ENCODE measurements around the gene RHOF. TPM values are rescaled to one million over a fixed set of nuclear protein-coding genes. Genes with fewer than 3 reads are reported as not detected.

Gene RHOF
- total and polyA plus RNA-seq, 2 of the 13 experiments (the other 11 are each of a cell fraction or from before 2014, with no cell fraction given): 14.6 to 32.2 TPM

DNA sequence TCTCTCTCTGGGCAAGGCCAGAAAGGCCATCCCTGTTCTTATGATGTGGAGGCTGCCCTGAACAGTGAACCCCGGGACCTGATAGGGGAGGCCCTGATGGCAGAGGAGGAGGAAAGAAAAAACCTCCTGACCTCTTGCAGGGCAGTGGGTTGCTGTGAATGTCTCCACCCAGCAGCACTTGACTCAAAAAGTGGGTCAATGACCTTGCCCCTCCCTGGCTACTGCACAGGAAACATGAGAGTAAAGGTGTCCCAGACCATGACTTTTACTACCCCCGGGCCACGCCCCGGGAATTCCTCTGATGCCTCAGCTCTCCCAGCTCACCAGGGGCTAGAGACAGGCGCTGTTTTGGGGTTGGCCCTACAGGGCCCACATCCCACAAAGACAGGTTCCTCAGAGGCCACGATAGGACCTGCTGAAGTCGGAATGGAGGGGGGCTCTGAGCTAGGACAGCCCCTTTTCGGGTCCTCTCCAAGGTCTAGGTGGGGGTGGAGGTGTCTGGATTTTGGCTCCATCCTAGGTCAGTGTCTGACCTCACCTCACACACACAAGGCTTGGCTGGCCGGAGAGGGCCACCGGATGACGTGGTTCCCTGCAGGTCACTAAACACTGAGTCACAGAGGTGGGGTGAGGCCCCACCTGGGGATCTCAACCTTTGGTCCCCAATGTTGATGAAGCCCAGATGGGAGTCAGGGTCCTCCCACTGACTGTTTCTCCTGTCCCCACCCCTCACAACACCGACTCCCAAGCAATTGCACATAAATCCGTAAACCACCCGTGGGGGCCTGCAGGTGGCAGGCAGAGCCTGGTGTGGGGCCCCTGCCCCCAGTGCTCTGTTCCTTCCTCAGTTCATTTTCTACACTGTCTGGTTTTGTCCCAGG, 1.6 kb downstream of the RHOF start (continued):
- TF ChIP-seq, protein P1, sequence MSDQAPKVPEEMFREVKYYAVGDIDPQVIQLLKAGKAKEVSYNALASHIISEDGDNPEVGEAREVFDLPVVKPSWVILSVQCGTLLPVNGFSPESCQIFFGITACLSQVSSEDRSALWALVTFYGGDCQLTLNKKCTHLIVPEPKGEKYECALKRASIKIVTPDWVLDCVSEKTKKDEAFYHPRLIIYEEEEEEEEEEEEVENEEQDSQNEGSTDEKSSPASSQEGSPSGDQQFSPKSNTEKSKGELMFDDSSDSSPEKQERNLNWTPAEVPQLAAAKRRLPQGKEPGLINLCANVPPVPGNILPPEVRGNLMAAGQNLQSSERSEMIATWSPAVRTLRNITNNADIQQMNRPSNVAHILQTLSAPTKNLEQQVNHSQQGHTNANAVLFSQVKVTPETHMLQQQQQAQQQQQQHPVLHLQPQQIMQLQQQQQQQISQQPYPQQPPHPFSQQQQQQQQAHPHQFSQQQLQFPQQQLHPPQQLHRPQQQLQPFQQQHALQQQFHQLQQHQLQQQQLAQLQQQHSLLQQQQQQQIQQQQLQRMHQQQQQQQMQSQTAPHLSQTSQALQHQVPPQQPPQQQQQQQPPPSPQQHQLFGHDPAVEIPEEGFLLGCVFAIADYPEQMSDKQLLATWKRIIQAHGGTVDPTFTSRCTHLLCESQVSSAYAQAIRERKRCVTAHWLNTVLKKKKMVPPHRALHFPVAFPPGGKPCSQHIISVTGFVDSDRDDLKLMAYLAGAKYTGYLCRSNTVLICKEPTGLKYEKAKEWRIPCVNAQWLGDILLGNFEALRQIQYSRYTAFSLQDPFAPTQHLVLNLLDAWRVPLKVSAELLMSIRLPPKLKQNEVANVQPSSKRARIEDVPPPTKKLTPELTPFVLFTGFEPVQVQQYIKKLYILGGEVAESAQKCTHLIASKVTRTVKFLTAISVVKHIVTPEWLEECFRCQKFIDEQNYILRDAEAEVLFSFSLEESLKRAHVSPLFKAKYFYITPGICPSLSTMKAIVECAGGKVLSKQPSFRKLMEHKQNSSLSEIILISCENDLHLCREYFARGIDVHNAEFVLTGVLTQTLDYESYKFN (CRISPR knock-in tag; conservative IDR thresholded peaks at IDR 0.05): peak; percentile 88
- TF ChIP-seq U2AF2 (IDR thresholded peaks at IDR 0.05; ENCODE audit: low read depth, low read length) (no peak), HNF4A (CRISPR knock-in tag; IDR thresholded peaks at IDR 0.05) (peak; percentile 49), ELF1 (CRISPR knock-in tag; IDR thresholded peaks at IDR 0.05) (no peak), MTA1 (CRISPR knock-in tag; IDR thresholded peaks at IDR 0.05; ENCODE audit: borderline replicate concordance) (no peak), ZFP62 (CRISPR knock-in tag; IDR thresholded peaks at IDR 0.05) (no peak), BORCS8-MEF2B (CRISPR knock-in tag; IDR thresholded peaks at IDR 0.05) (no peak), PAWR (CRISPR knock-in tag; IDR thresholded peaks at IDR 0.05; ENCODE audit: borderline replicate concordance) (no peak), NR2C2 (CRISPR knock-in tag; IDR thresholded peaks at IDR 0.05; ENCODE audit: borderline replicate concordance) (no peak), ZZZ3 (CRISPR knock-in tag; IDR thresholded peaks at IDR 0.05; ENCODE audit: borderline replicate concordance) (no peak), ZIK1 (CRISPR knock-in tag; IDR thresholded peaks at IDR 0.05; ENCODE audit: borderline replicate concordance, low read depth) (no peak), ARID2 (CRISPR knock-in tag; IDR thresholded peaks at IDR 0.05; ENCODE audit: borderline replicate concordance) (no peak), RBM39 (IDR thresholded peaks at IDR 0.05; ENCODE audit: low read depth, low read length, poor library complexity, severe bottlenecking) (no peak)
- TF ChIP-seq, protein P2, sequence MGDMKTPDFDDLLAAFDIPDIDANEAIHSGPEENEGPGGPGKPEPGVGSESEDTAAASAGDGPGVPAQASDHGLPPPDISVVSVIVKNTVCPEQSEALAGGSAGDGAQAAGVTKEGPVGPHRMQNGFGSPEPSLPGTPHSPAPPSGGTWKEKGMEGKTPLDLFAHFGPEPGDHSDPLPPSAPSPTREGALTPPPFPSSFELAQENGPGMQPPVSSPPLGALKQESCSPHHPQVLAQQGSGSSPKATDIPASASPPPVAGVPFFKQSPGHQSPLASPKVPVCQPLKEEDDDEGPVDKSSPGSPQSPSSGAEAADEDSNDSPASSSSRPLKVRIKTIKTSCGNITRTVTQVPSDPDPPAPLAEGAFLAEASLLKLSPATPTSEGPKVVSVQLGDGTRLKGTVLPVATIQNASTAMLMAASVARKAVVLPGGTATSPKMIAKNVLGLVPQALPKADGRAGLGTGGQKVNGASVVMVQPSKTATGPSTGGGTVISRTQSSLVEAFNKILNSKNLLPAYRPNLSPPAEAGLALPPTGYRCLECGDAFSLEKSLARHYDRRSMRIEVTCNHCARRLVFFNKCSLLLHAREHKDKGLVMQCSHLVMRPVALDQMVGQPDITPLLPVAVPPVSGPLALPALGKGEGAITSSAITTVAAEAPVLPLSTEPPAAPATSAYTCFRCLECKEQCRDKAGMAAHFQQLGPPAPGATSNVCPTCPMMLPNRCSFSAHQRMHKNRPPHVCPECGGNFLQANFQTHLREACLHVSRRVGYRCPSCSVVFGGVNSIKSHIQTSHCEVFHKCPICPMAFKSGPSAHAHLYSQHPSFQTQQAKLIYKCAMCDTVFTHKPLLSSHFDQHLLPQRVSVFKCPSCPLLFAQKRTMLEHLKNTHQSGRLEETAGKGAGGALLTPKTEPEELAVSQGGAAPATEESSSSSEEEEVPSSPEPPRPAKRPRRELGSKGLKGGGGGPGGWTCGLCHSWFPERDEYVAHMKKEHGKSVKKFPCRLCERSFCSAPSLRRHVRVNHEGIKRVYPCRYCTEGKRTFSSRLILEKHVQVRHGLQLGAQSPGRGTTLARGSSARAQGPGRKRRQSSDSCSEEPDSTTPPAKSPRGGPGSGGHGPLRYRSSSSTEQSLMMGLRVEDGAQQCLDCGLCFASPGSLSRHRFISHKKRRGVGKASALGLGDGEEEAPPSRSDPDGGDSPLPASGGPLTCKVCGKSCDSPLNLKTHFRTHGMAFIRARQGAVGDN (CRISPR knock-in tag; IDR thresholded peaks at IDR 0.05): peak; percentile 66
- TF ChIP-seq, protein P3, sequence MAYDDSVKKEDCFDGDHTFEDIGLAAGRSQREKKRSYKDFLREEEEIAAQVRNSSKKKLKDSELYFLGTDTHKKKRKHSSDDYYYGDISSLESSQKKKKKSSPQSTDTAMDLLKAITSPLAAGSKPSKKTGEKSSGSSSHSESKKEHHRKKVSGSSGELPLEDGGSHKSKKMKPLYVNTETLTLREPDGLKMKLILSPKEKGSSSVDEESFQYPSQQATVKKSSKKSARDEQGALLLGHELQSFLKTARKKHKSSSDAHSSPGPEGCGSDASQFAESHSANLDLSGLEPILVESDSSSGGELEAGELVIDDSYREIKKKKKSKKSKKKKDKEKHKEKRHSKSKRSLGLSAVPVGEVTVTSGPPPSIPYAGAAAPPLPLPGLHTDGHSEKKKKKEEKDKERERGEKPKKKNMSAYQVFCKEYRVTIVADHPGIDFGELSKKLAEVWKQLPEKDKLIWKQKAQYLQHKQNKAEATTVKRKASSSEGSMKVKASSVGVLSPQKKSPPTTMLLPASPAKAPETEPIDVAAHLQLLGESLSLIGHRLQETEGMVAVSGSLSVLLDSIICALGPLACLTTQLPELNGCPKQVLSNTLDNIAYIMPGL (CRISPR knock-in tag; IDR thresholded peaks at IDR 0.05; ENCODE audit: borderline replicate concordance in 1 of 2, low read depth in 1 of 2): peak in 1 of 2 experiments; percentile 39; a peak in 2 of 4 replicates
- TF ChIP-seq, protein P4, sequence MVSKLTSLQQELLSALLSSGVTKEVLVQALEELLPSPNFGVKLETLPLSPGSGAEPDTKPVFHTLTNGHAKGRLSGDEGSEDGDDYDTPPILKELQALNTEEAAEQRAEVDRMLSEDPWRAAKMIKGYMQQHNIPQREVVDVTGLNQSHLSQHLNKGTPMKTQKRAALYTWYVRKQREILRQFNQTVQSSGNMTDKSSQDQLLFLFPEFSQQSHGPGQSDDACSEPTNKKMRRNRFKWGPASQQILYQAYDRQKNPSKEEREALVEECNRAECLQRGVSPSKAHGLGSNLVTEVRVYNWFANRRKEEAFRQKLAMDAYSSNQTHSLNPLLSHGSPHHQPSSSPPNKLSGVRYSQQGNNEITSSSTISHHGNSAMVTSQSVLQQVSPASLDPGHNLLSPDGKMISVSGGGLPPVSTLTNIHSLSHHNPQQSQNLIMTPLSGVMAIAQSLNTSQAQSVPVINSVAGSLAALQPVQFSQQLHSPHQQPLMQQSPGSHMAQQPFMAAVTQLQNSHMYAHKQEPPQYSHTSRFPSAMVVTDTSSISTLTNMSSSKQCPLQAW (CRISPR knock-in tag; IDR thresholded peaks at IDR 0.05): no peak

Data from HepG2 (cell line).